Smooth muscle cell (in vitro differentiated cells): ENCODE data around the gene TEAD4. TPM values are rescaled to one million over a fixed set of nuclear protein-coding genes. Genes with fewer than 3 reads are reported as not detected.

Experiments used
- DNase-seq: peaks from one replicate; lab custom pipeline; 2025; ENCODE audit not compliant: unreplicated experiment; lab: John Stamatoyannopoulos, UW
- H2AFZ ChIP-seq: fragments of 200-600 bp; sonication (generic); 2 replicates; pipeline ENCODE4 v1.6.0; 2016; ENCODE audit warnings: antibody characterized with exemption, low read depth, mild to moderate bottlenecking
- H3F3A ChIP-seq: fragments of 200-600 bp; sonication (generic); 2 replicates; pipeline ENCODE4 v1.6.0; 2017; ENCODE audit warnings: antibody characterized with exemption, low read depth
- H3K27ac ChIP-seq: fragments of 200-600 bp; sonication (generic); 2 replicates; pipeline ENCODE4 v1.5.1; 2016; ENCODE audit warnings: low read depth, mild to moderate bottlenecking
- H3K27me3 ChIP-seq: fragments of 200-600 bp; sonication (generic); 2 replicates; pipeline ENCODE4 v1.6.1; 2016; ENCODE audit warnings: low read depth, mild to moderate bottlenecking
- H3K36me3 ChIP-seq: fragments of 200-600 bp; sonication (generic); 2 replicates; pipeline ENCODE4 v1.5.1; 2016; ENCODE audit warnings: low read depth
- H3K4me1 ChIP-seq: fragments of 200-600 bp; sonication (generic); 2 replicates; pipeline ENCODE4 v1.5.1; 2016; ENCODE audit warnings: low read depth
- H3K4me2 ChIP-seq: fragments of 200-600 bp; sonication (generic); 2 replicates; pipeline ENCODE4 v1.6.0; 2016; ENCODE audit warnings: mild to moderate bottlenecking
- H3K4me3 ChIP-seq: fragments of 200-600 bp; sonication (generic); 2 replicates; pipeline ENCODE4 v1.5.1; 2016; ENCODE audit warnings: mild to moderate bottlenecking
- H3K79me2 ChIP-seq: fragments of 200-600 bp; sonication (generic); 2 replicates; pipeline ENCODE4 v1.6.0; 2016; ENCODE audit warnings: low read depth, mild to moderate bottlenecking
- H3K9ac ChIP-seq: fragments of 200-600 bp; sonication (generic); 2 replicates; pipeline ENCODE4 v1.6.0; 2016; ENCODE audit warnings: low read depth
- H3K9me3 ChIP-seq: fragments of 200-600 bp; sonication (generic); replicated peaks from 2 replicates; pipeline ENCODE4 v1.5.1; 2016; ENCODE audit warnings: low read depth
- H4K20me1 ChIP-seq: fragments of 200-600 bp; sonication (generic); 2 replicates; pipeline ENCODE4 v1.6.0; 2016; ENCODE audit warnings: low read depth
- WGBS: methylation state at CpG from one replicate; pipeline ENCODE4 v1.1.7; 2016; ENCODE audit warnings: low lambda C conversion rate; 5-methylcytosine and 5-hydroxymethylcytosine counted together
- polyA plus RNA-seq: library from polyadenylated mRNA; unstranded; fragments of >200 nt; fragmentation: Nextera tagmentation; extraction: Ambion mirVana; gene quantifications from 2 replicates; pipeline ENCODE4 v1.2.1, GENCODE V29; 2016
- total RNA-seq: library from RNA; depleted of rRNA; stranded (reverse); fragments of >200 nt; gene quantifications from 2 replicates; pipeline ENCODE4 v1.2.3, GENCODE V29; 2014
- TF ChIP-seq, protein P1 (sequence below): fragments of 200-600 bp; sonication (generic); IDR thresholded peaks from 2 replicates; pipeline ENCODE4 v1.5.1; 2017; ENCODE audit warnings: borderline replicate concordance, mild to moderate bottlenecking, antibody characterized with exemption; ENCODE audit not compliant: insufficient read depth, poor library complexity, severe bottlenecking

The TEAD4 gene
- total and polyA plus RNA-seq, 2 experiments from 2014 or later, result 12.0 to 14.3 TPM

DNA sequence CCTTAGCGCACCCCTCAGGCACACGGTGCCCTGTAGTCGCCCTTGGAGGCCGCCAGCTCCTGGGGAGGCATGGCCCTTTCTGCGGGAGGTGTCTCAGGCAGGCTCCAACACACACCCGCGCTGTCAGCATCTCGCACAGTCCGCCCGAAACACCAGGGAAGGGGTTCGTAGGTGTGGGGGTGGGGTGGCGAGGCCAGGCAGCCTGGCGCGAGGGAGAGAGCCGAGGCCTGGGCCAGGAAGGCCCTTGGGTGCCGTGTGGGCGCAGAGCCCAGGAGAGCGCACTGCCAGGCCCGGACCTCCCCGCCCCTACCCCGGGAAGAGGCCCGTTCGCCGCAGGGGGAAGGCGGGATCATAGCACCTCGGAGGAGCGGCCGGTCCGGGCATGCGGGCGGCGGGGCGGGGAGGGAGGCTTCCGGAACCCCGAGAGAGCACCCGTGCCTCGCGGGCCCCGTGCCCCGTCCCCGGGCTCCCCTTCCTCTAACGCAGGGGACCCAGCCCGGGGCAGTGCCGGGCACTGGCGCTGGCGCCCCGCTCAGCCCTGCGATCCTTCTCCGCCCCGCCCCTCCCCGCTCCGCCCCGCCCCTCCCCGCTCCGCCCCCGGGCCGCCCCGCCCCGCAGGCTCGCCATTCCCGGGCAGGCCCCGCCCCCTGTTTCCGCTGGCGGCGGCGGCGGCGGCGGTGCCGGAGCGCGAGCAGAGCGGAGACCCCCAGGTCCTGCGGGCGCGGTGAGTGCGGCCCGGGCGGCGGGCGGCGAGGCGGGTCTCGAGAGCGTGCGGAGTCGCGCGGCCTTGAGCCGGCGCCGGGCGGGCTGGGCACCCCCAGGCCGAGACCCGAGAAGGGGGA lies 117.8 kb downstream of the TEAD4 start, which contains the start of gene TSPAN9:
TSS of gene TSPAN9 (plus strand) at position 650 of the 842 bp plus-strand sequence. CDS start 123,815 bp downstream, outside the sequence.
- Histone ChIP-seq H3K9ac (peak within 1 kb of the TSS; percentile 72), H3K27me3 (no peaks in the 10 kb centered on the region), H3F3A (peaks cover 4% of the 10 kb centered on the region), H3K36me3 (no peaks in the 10 kb centered on the region), H3K4me3 (peak within 1 kb of the TSS; percentile 83), H3K4me1 (no peaks in the 10 kb centered on the region), H2AFZ (peak within 1 kb of the TSS; percentile 89), H3K79me2 (peaks cover 25% of the 10 kb centered on the region), H3K4me2 (peak within 1 kb of the TSS; percentile 99), H3K27ac (peak within 1 kb of the TSS; percentile 31), H3K9me3 (no peaks in the 10 kb centered on the region), H4K20me1 (peaks cover 37% of the 10 kb centered on the region)
- DNase-seq, result peak; percentile 75
- WGBS, result 8% methylated on average over 18 of the region's 95 CpGs
- TF ChIP-seq, protein P1, sequence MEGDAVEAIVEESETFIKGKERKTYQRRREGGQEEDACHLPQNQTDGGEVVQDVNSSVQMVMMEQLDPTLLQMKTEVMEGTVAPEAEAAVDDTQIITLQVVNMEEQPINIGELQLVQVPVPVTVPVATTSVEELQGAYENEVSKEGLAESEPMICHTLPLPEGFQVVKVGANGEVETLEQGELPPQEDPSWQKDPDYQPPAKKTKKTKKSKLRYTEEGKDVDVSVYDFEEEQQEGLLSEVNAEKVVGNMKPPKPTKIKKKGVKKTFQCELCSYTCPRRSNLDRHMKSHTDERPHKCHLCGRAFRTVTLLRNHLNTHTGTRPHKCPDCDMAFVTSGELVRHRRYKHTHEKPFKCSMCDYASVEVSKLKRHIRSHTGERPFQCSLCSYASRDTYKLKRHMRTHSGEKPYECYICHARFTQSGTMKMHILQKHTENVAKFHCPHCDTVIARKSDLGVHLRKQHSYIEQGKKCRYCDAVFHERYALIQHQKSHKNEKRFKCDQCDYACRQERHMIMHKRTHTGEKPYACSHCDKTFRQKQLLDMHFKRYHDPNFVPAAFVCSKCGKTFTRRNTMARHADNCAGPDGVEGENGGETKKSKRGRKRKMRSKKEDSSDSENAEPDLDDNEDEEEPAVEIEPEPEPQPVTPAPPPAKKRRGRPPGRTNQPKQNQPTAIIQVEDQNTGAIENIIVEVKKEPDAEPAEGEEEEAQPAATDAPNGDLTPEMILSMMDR, result no peak

DNA sequence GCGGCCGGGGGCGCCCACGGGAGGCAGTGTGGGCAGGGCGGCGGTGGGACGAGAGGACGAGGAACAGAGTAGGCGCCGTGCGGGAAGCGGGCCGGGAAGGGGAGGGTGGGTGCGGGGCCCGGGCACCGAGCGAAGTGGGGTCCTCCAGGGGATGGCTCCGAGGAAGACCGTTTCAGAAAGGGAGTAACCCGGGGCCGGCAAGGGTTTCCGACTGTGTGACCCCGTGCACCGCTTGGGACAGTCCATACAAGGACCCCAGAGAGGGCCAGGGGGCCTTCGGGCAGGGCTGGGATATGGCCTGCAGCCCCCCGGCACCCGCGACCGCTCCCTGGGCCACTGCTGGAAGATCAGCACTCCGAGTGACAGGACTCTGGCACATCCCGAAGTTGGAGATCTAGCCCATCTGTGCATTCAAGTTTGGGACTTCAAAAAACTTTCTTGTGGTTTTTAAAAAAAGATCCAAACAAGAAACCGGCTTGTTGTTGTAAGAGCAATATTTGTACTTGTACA lies 118.4 kb downstream of the TEAD4 start:
- H3K27ac ChIP-seq, result no peak overlapping the region
- no peak for DNase-seq
- no peaks in the 10 kb centered on the region for H3K27me3 ChIP-seq
- H3K79me2 ChIP-seq, result peaks cover 25% of the 10 kb centered on the region
- TF ChIP-seq, protein P1, result no peak
- no peaks in the 10 kb centered on the region for H3K4me1 ChIP-seq
- H2AFZ ChIP-seq, result peak overlapping the region; percentile 52
- peaks cover 44% of the 10 kb centered on the region for H4K20me1 ChIP-seq
- H3K9me3 ChIP-seq, result no peaks in the 10 kb centered on the region
- no peaks in the 10 kb centered on the region for H3K36me3 ChIP-seq
- H3K4me3 ChIP-seq, result peak overlapping the region; percentile 83
- peak overlapping the region; percentile 72 for H3K9ac ChIP-seq
- H3F3A ChIP-seq, result peaks cover 4% of the 10 kb centered on the region
- peak overlapping the region; percentile 99 for H3K4me2 ChIP-seq
- WGBS, result 4% methylated on average over 11 of the region's 32 CpGs

DNA sequence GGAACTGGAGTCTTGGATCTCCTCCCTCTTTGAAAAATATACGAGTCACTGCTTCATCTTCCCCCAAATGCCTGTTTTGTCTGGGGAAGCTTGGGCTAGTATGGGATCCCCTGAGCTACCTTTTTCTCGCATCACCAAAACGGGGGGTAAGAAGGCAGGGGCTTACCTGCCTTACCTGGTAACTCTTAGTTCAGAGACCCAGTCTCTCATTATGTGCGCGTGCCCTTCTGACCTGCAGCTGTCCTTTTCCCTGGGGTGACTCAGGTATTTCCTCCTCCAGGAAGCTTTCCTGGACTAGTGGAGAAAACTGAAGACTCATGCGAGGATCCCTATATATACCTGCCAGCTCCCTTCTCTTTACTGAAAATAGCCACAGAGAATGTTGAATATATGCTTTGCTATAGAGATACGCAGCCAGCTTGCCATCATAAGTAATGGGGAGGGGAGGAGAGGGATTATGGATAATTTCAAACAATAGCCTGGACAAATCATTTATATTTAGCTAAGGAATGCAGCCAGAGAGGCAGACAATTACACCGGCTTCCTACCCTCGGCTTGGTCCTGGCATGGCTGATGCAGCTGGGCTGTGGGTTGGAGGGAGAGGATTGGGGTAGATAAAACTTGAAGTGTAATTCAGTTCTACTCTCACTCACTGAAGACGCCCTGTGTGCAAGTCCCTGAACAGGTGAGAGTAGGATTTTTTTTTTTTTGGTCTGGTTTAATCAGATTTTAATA lies 119.1 kb downstream of the TEAD4 start:
- H2AFZ ChIP-seq, result peak overlapping the region; percentile 52

More for the DNA sequence above, 119.1 kb downstream of the TEAD4 start:
- H3K27ac ChIP-seq, result no peak overlapping the region
- H3K4me2 ChIP-seq, result peak overlapping the region; percentile 99
- no peak for DNase-seq
- H3K4me3 ChIP-seq, result peak overlapping the region; percentile 83
- no peaks in the 10 kb centered on the region for H3K36me3 ChIP-seq
- no peaks in the 10 kb centered on the region for H3K27me3 ChIP-seq
- peaks cover 4% of the 10 kb centered on the region for H3F3A ChIP-seq
- TF ChIP-seq, protein P1, result no peak
- peaks cover 26% of the 10 kb centered on the region for H3K79me2 ChIP-seq
- H3K9me3 ChIP-seq, result no peaks in the 10 kb centered on the region
- no peaks in the 10 kb centered on the region for H3K4me1 ChIP-seq
- no peak overlapping the region for H3K9ac ChIP-seq
- peaks cover 50% of the 10 kb centered on the region for H4K20me1 ChIP-seq
- WGBS, result 49% methylated on average over 10 of the region's 10 CpGs
